Thoracic aorta (tissue), 2 donors: Measurements from ENCODE around the gene FTO. TPM values are rescaled to one million over a fixed set of nuclear protein-coding genes. Genes with fewer than 3 reads are reported as not detected.

ENCODE experiments used
- ATAC-seq: fragments of 150-250 bp; one replicate; pipeline ENCODE4 v1.8.0; 2017; ENCODE audit warnings: low read depth; ENCODE audit not compliant: insufficient number of reproducible peaks, low FRiP score
- DNase-seq: peaks from one replicate; pipeline ENCODE4 v3.0.0-alpha.2; 2020; ENCODE audit warnings: low spot score
- H3K27ac ChIP-seq, 2 donors: fragments of 200-600 bp; sonication (generic); 1 replicate in 1 of 2; 2 replicates in 1 of 2; pipeline ENCODE4 v1.5.1; 2016; ENCODE audit warnings: mild to moderate bottlenecking in 2 of 2, moderate library complexity in 2 of 2
- H3K27me3 ChIP-seq: fragments of 200-600 bp; sonication (generic); replicated peaks from 2 replicates; pipeline ENCODE4 v1.6.0; 2016; ENCODE audit warnings: mild to moderate bottlenecking; ENCODE audit not compliant: insufficient read depth
- H3K36me3 ChIP-seq: fragments of 200-600 bp; sonication (generic); one replicate; pipeline ENCODE4 v1.5.1; 2016
- H3K4me1 ChIP-seq, 2 donors: fragments of 200-600 bp; sonication (generic); 1 replicate in 1 of 2; 2 replicates in 1 of 2; pipeline versions ENCODE4 v1.5.1 to v1.6.0; 2016; ENCODE audit warnings: low read depth in 2 of 2, mild to moderate bottlenecking in 1 of 2; ENCODE audit not compliant: control insufficient read depth in 1 of 2
- H3K4me3 ChIP-seq: fragments of 200-600 bp; sonication (generic); 2 replicates; pipeline ENCODE4 v1.5.1; 2016; ENCODE audit warnings: mild to moderate bottlenecking
- H3K9me3 ChIP-seq: fragments of 200-600 bp; sonication (generic); 2 replicates; pipeline ENCODE4 v1.5.1; 2016
- total RNA-seq, 2 donors: library from RNA; depleted of rRNA; stranded (reverse); fragments of >200 nt; gene quantifications; one replicate each; pipeline versions ENCODE4 v1.1.0 to v1.2.3, GENCODE V29; 2016
- TF ChIP-seq, protein P1 (sequence below): fragments of 200-600 bp; sonication (generic); IDR thresholded peaks from one replicate; pipeline ENCODE4 v1.5.1; 2019; ENCODE audit warnings: antibody characterized with exemption

FTO gene
- total RNA-seq, 2 donors from 2014 or later, result 99.6 to 103 TPM

DNA sequence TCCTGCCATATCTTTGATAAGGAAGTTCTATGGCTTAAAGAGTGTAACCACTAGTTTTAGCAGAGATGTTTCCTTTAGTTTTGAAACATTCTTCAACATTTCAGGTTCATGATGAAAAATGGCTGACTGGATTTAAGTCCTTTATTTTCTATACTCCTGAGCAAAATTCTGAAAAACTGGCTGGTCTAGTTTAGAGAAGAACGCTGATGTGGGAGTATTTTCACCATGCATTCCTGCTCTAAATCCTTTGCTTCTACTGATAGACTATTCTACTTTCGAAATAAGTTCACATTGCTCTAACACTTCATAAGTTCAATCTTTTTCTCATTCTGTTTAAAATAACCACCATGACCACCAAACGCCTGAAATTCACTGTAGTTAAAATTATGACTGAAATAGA, 281.9 kb downstream of the FTO start:
- Histone ChIP-seq H3K36me3 (no peaks in the 10 kb centered on the region), H3K27ac (no peak overlapping the region), H3K9me3 (no peaks in the 10 kb centered on the region), H3K27me3 (no peaks in the 10 kb centered on the region), H3K4me3 (no peak overlapping the region), H3K4me1 (no peaks in the 10 kb centered on the region)
- TF ChIP-seq, protein P1, sequence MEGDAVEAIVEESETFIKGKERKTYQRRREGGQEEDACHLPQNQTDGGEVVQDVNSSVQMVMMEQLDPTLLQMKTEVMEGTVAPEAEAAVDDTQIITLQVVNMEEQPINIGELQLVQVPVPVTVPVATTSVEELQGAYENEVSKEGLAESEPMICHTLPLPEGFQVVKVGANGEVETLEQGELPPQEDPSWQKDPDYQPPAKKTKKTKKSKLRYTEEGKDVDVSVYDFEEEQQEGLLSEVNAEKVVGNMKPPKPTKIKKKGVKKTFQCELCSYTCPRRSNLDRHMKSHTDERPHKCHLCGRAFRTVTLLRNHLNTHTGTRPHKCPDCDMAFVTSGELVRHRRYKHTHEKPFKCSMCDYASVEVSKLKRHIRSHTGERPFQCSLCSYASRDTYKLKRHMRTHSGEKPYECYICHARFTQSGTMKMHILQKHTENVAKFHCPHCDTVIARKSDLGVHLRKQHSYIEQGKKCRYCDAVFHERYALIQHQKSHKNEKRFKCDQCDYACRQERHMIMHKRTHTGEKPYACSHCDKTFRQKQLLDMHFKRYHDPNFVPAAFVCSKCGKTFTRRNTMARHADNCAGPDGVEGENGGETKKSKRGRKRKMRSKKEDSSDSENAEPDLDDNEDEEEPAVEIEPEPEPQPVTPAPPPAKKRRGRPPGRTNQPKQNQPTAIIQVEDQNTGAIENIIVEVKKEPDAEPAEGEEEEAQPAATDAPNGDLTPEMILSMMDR, result no peak
- DNase-seq (no peak), ATAC-seq (no peak)

DNA sequence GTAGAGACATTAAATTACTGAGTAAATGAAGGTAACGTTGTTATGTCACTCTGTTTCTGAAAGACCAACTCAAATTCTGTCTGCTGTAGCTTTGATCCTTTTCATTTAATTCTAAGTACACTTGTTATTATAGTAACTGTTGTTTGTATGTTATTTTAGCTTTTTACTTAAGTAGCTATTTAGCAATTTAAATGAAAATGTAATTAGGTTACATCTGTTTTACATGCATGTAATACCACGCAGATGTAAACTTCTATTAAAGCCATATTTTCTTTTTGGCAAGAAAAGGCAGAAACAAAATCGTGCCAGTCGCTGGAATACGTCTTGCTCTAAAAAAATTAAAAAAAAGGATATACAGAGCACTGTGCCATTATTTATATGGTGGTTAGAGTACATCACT, 282.8 kb downstream of the FTO start:
- Histone ChIP-seq H3K9me3 (no peaks in the 10 kb centered on the region), H3K36me3 (no peaks in the 10 kb centered on the region), H3K4me1 (peaks cover 0 to 1% of the 10 kb centered on the region in 2 donors), H3K27ac (no peak overlapping the region), H3K27me3 (no peaks in the 10 kb centered on the region), H3K4me3 (no peak overlapping the region)
- DNase-seq (no peak), ATAC-seq (no peak)
- TF ChIP-seq, protein P1, result no peak

DNA sequence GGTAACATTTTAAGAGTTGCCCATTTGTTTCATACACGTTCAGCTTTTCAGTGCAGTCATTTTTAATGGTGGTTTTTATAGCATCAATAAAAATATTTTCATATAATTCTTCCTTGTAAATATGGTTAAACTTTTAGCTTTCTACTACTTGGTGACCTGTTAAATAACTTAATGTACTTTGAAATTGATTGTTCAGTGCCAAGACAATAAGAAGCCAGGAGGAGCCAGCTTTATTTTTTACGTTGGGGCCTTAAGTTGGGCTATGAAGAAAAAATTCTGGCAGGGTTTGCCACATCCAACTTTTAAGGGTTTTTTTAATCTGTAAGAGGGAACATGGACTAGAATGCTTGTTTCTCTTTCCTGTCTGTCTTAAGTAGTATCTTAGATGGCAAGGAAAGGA, 284.2 kb downstream of the FTO start:
- TF ChIP-seq, protein P1, result no peak
- Histone ChIP-seq H3K27me3 (no peaks in the 10 kb centered on the region), H3K9me3 (no peaks in the 10 kb centered on the region), H3K4me1 (peaks cover 0 to 4% of the 10 kb centered on the region in 2 donors), H3K36me3 (no peaks in the 10 kb centered on the region), H3K27ac (no peak overlapping the region), H3K4me3 (no peak overlapping the region)
- ATAC-seq, result no peak
- DNase-seq, result no peak

DNA sequence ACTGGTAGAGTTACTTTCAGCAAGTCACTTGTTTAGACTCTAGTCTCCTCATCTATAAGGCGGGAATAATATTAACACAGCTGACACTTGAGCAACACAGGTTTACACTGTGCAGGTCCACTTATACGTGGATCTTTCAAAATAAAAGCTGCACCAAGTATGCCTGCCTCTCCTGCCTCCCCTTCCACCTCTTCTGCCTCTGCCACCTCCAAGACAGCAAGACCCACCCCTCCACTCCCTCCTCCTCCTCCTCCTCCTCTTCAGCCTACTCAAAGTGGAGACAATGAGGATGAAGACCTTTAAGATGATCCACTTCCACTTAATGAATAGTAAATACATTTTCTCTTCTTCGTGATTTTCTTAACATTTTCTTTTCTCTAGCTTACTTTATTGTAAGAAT, 285.6 kb downstream of the FTO start:
- H3K4me3 ChIP-seq, result no peak overlapping the region
- TF ChIP-seq, protein P1, result no peak
- ATAC-seq (no peak), DNase-seq (no peak)
- H3K4me1 ChIP-seq, result peaks cover 0 to 4% of the 10 kb centered on the region in 2 donors
- no peak overlapping the region for H3K27ac ChIP-seq
- H3K9me3 ChIP-seq, result no peaks in the 10 kb centered on the region
- H3K36me3 ChIP-seq, result no peaks in the 10 kb centered on the region
- H3K27me3 ChIP-seq, result no peaks in the 10 kb centered on the region

DNA sequence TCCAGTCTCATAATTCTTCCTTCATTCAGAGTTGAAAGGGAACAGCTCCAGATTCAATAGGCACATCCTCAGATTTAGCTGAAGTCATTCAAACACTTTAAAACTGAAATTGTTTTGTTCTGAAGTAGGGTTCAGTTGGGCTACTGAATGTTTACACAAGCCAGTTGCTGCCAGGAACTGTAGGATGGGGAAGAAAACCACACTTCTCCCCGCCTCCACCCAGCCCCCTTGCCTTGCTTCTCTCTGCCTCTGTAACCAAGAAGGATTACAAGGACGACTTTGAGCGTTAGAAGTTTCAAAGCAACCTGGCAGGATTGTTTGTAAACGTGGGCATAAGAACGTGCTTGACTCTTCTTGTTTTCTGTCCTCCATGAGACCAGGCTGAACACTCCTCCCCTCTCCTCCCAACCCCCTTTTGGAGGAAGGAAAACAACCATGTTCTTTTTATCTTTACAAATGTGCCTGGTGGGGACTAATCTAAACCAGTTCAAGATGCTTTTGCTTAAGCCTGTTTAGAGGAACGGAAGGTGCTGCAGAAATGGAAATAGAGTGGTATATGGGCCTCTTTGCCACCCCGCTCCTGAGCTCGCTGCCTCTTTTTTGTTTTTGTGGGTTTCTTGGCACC, 287.9 kb downstream of the FTO start:
- Histone ChIP-seq H3K36me3 (no peaks in the 10 kb centered on the region), H3K4me1 (peaks cover 0 to 4% of the 10 kb centered on the region in 2 donors), H3K4me3 (no peak overlapping the region), H3K27ac (no peak overlapping the region), H3K9me3 (no peaks in the 10 kb centered on the region), H3K27me3 (no peaks in the 10 kb centered on the region)
- ATAC-seq (no peak), DNase-seq (no peak)
- TF ChIP-seq, protein P1, result no peak
